HepG2 (cell line): Measurements from ENCODE around the gene RABGAP1. TPM values are rescaled to one million over a fixed set of nuclear protein-coding genes. Genes with fewer than 3 reads are reported as not detected.
A peak's percentile ranks its signal among the peaks of the same experiment; 100 is the strongest.

ENCODE experiments used
- ATF4 ChIP-seq, 2 experiments: fragments of 450-650 bp in 1 of 2; sonication (generic) in 1 of 2; formaldehyde crosslinking; IDR thresholded peaks; 2 replicates each; pipeline versions ENCODE4 v1.5.0 to v1.8.0; 2020 to 2022; ENCODE audit warnings: mild to moderate bottlenecking in 1 of 2, missing genetic modification reagents in 1 of 2
- CSRNP2 ChIP-seq: sonication (generic); formaldehyde crosslinking; conservative IDR thresholded peaks from 2 replicates; pipeline ENCODE4 v1.8.0; 2022; ENCODE audit warnings: low read depth, missing genetic modification reagents
- FOSL1 ChIP-seq: sonication (generic); formaldehyde crosslinking; IDR thresholded peaks from 2 replicates; pipeline ENCODE4 v1.9.0; 2021; ENCODE audit warnings: missing genetic modification reagents, borderline replicate concordance
- GATAD2A ChIP-seq: IDR thresholded peaks from 2 replicates; pipeline ENCODE4 v1.6.1; 2016
- IRX3 ChIP-seq: sonication (generic); formaldehyde crosslinking; IDR thresholded peaks from 2 replicates; pipeline ENCODE4 v1.8.1; 2023; ENCODE audit warnings: mild to moderate bottlenecking, low read depth, missing genetic modification reagents, borderline replicate concordance
- KAT8 ChIP-seq: IDR thresholded peaks from 2 replicates; pipeline ENCODE4 v1.6.1; 2016; ENCODE audit warnings: missing genetic modification reagents, missing compliant biosample characterization
- NFIB ChIP-seq: sonication (generic); formaldehyde crosslinking; IDR thresholded peaks from 2 replicates; pipeline ENCODE4 v1.9.0; 2021; ENCODE audit warnings: missing genetic modification reagents, mild to moderate bottlenecking, borderline replicate concordance
- PHF21A ChIP-seq: sonication (generic); formaldehyde crosslinking; IDR thresholded peaks from 2 replicates; pipeline ENCODE4 v1.5.0; 2020; ENCODE audit warnings: mild to moderate bottlenecking, missing genetic modification reagents
- RARA ChIP-seq: IDR thresholded peaks from 2 replicates; pipeline ENCODE4 v1.6.1; 2016; ENCODE audit warnings: missing genetic modification reagents, missing compliant biosample characterization
- SMC3 ChIP-seq: IDR thresholded peaks from 2 replicates; pipeline ENCODE4 v1.6.1; 2011; ENCODE audit warnings: low read length, improper control_type of control experiment
- TRIM22 ChIP-seq: fragments of 450-650 bp; IDR thresholded peaks from 2 replicates; pipeline ENCODE4 v1.6.1; 2017
- U2AF1 ChIP-seq: fragments of 200-400 bp; formaldehyde crosslinking; optimal IDR thresholded peaks from 2 replicates; pipeline ENCODE3; 2017; ENCODE audit warnings: mild to moderate bottlenecking, low read depth, low read length
- ZBTB49 ChIP-seq: sonication (generic); formaldehyde crosslinking; IDR thresholded peaks from 2 replicates; pipeline ENCODE4 v1.4.0; 2020; ENCODE audit warnings: missing genetic modification reagents, borderline replicate concordance
- ZFP1 ChIP-seq: IDR thresholded peaks from 2 replicates; pipeline ENCODE4 v1.6.1; 2016
- ZHX1 ChIP-seq: sonication (generic); formaldehyde crosslinking; IDR thresholded peaks from 2 replicates; pipeline ENCODE4 v1.8.1; 2022; ENCODE audit warnings: low read depth, mild to moderate bottlenecking, missing genetic modification reagents
- ZNF251 ChIP-seq: sonication (generic); formaldehyde crosslinking; IDR thresholded peaks from 2 replicates; pipeline ENCODE4 v1.9.0; 2021; ENCODE audit warnings: mild to moderate bottlenecking, missing genetic modification reagents
- ZNF513 ChIP-seq: sonication (generic); formaldehyde crosslinking; conservative IDR thresholded peaks from 2 replicates; pipeline ENCODE4 v1.5.0; 2020; ENCODE audit warnings: missing genetic modification reagents
- ZNF543 ChIP-seq: sonication (generic); formaldehyde crosslinking; IDR thresholded peaks from 2 replicates; pipeline ENCODE4 v1.4.0; 2020; ENCODE audit warnings: mild to moderate bottlenecking, missing genetic modification reagents
- ZNF569 ChIP-seq: sonication (generic); formaldehyde crosslinking; IDR thresholded peaks from 2 replicates; pipeline ENCODE4 v1.5.0; 2020; ENCODE audit warnings: mild to moderate bottlenecking, missing genetic modification reagents, moderate library complexity, borderline replicate concordance
- ZNF841 ChIP-seq: sonication (generic); formaldehyde crosslinking; IDR thresholded peaks from 2 replicates; pipeline ENCODE4 v1.8.1; 2023; ENCODE audit warnings: missing genetic modification reagents, borderline replicate concordance
- polyA plus RNA-seq, 8 experiments: library from polyadenylated mRNA; depleted of rRNA in 3 of 8; stranded (reverse) in 7 of 8; unstranded in 1 of 8; fragments of >200 nt; fragmentation: Illumina TruSeq in 4 of 8; extraction: Trizol in 4 of 8; gene quantifications; 2 replicates each; pipeline versions ENCODE4 v1.2.1 to v1.2.3, GENCODE V29; 2011 to 2016; ENCODE audit warnings: low read depth in 4 of 8, missing spikeins in 1 of 8, mixed read lengths in 1 of 8; ENCODE audit not compliant: insufficient read depth in 1 of 8
- total RNA-seq, 5 experiments: library from RNA; depleted of rRNA; stranded (reverse); fragments of >200 nt; fragmentation: Illumina TruSeq; extraction: Trizol; gene quantifications; 2 replicates each; pipeline ENCODE4 v1.2.3, GENCODE V29; 2016; ENCODE audit warnings: low read depth in 1 of 5

RABGAP1 gene
- total and polyA plus RNA-seq, 2 of the 13 experiments (the other 11 are each of a cell fraction or from before 2014, with no cell fraction given) = 19.1 to 19.3 TPM

GRCh38 chr9:123011878-123012528, 71.2 kb downstream of the RABGAP1 start (continued):
- TF ChIP-seq ZFP1 (CRISPR knock-in tag) (0 out of 2 replicates have a peak, but pooled peaks have one; percentile 18), NFIB (no peak), ZNF513 (CRISPR knock-in tag) (no peak), U2AF1 (no peak), ATF4 (CRISPR knock-in tag; IDR thresholded peaks at IDR 0.05) (peak in 1 of 2 experiments; percentile 69; a peak in 2 of 4 replicates), CSRNP2 (no peak), TRIM22 (no peak), SMC3 (no peak), RARA (CRISPR knock-in tag) (peak; percentile 89), ZNF841 (CRISPR knock-in tag) (no peak), ZNF543 (CRISPR knock-in tag) (no peak), GATAD2A (peak; percentile 94), KAT8 (no peak), ZHX1 (CRISPR knock-in tag) (no peak), ZNF251 (CRISPR knock-in tag) (no peak), IRX3 (no peak), FOSL1 (CRISPR knock-in tag) (no peak), ZBTB49 (CRISPR knock-in tag) (no peak), ZNF569 (CRISPR knock-in tag) (no peak), PHF21A (no peak)
